HEK293T (cell line): ENCODE measurements around the gene LCORL.

ENCODE experiments used
- CTCF ChIA-PET: fragments of 350-600 bp; formaldehyde crosslinking; extraction: SDS; loops from one replicate; lab custom pipeline; 2021; ENCODE audit warnings: antibody characterized with exemption, inconsistent platforms; lab: Yijun Ruan, JAX
- POLR2A ChIA-PET: fragments of 350-600 bp; formaldehyde crosslinking; extraction: SDS; loops from one replicate; lab custom pipeline; 2020; ENCODE audit warnings: antibody characterized with exemption, inconsistent platforms; lab: Yijun Ruan, JAX
- DNase-seq: peaks from one replicate; pipeline ENCODE4 v3.0.0; 2012; ENCODE audit warnings: mixed read lengths; ENCODE audit errors: extremely low spot score
- ARNT ChIP-seq: fragments of 450-650 bp; IDR thresholded peaks from 2 replicates; pipeline ENCODE4 v1.6.1; 2017; ENCODE audit warnings: mild to moderate bottlenecking
- BHLHE40 ChIP-seq: fragments of 450-650 bp; IDR thresholded peaks from 2 replicates; pipeline ENCODE4 v1.6.1; 2016; ENCODE audit warnings: mild to moderate bottlenecking, moderate library complexity, borderline replicate concordance
- CTBP1 ChIP-seq: fragments of 450-650 bp; IDR thresholded peaks from 2 replicates; pipeline ENCODE4 v1.6.1; 2016; ENCODE audit warnings: borderline replicate concordance
- ELF4 ChIP-seq: fragments of 450-650 bp; IDR thresholded peaks from 2 replicates; pipeline ENCODE4 v1.6.1; 2017; ENCODE audit warnings: antibody characterized with exemption
- FOXA1 ChIP-seq: fragments of 450-650 bp; IDR thresholded peaks from 2 replicates; pipeline ENCODE4 v1.6.1; 2016; ENCODE audit warnings: mild to moderate bottlenecking
- FOXK2 ChIP-seq: fragments of 450-650 bp; IDR thresholded peaks from 2 replicates; pipeline ENCODE4 v1.6.1; 2016; ENCODE audit warnings: mild to moderate bottlenecking
- FOXM1 ChIP-seq: fragments of 450-650 bp; IDR thresholded peaks from 2 replicates; pipeline ENCODE4 v1.6.1; 2017; ENCODE audit warnings: mild to moderate bottlenecking, borderline replicate concordance
- HDGF ChIP-seq: fragments of 450-650 bp; IDR thresholded peaks from 2 replicates; pipeline ENCODE4 v1.6.1; 2017; ENCODE audit warnings: antibody characterized with exemption, borderline replicate concordance
- L3MBTL2 ChIP-seq: fragments of 450-650 bp; conservative IDR thresholded peaks from 2 replicates; pipeline ENCODE4 v1.6.1; 2016; ENCODE audit warnings: mild to moderate bottlenecking
- LEF1 ChIP-seq: fragments of 450-650 bp; IDR thresholded peaks from 2 replicates; pipeline ENCODE4 v1.6.1; 2017; ENCODE audit warnings: mild to moderate bottlenecking, borderline replicate concordance
- NFRKB ChIP-seq: fragments of 450-650 bp; IDR thresholded peaks from 2 replicates; pipeline ENCODE4 v1.6.1; 2016; ENCODE audit warnings: mild to moderate bottlenecking, moderate library complexity
- PKNOX1 ChIP-seq: fragments of 450-650 bp; IDR thresholded peaks from 2 replicates; pipeline ENCODE4 v1.6.1; 2016
- SP1 ChIP-seq: fragments of 450-650 bp; IDR thresholded peaks from 2 replicates; pipeline ENCODE4 v1.6.1; 2017
- SUZ12 ChIP-seq: fragments of 450-650 bp; IDR thresholded peaks from 2 replicates; pipeline ENCODE4 v1.6.1; 2016; ENCODE audit warnings: mild to moderate bottlenecking
- TARDBP ChIP-seq: fragments of 450-650 bp; IDR thresholded peaks from 2 replicates; pipeline ENCODE4 v1.6.1; 2016
- ZNF384 ChIP-seq: fragments of 450-650 bp; IDR thresholded peaks from 2 replicates; pipeline ENCODE4 v1.6.1; 2016

LCORL gene

GRCh38 chr4:17932041-17932440 lies 89.5 kb downstream of the LCORL start:
- CTCF ChIA-PET: no interaction called here
- POLR2A ChIA-PET: no interaction called here
- no peak for DNase-seq
- TF ChIP-seq SUZ12 (no peak), L3MBTL2 (no peak), HDGF (no peak), ZNF384 (no peak), SP1 (no peak), ELF4 (no peak), BHLHE40 (no peak), CTBP1 (no peak), ARNT (no peak), FOXM1 (no peak), LEF1 (no peak), FOXA1 (no peak), TARDBP (no peak), PKNOX1 (no peak)

- no peak for DNase-seq
- TF ChIP-seq ELF4 (no peak), SP1 (no peak), BHLHE40 (no peak), L3MBTL2 (no peak), NFRKB (no peak), FOXM1 (no peak), ARNT (no peak), SUZ12 (no peak), FOXK2 (no peak), LEF1 (no peak), TARDBP (no peak), ZNF384 (no peak), FOXA1 (no peak), HDGF (no peak)
- POLR2A ChIA-PET: no interaction called here
- CTCF ChIA-PET: no interaction called here
These were observed 91.3 kb downstream of the LCORL start for GRCh38 chr4:17930256-17930655.

GRCh38 chr4:17924189-17924588 lies 97.4 kb downstream of the LCORL start:
- ChIA-PET POLR2A (no interaction called here), CTCF (no interaction called here)
- TF ChIP-seq BHLHE40: no peak
- TF ChIP-seq LEF1: no peak
- TF ChIP-seq HDGF: no peak
- no peak for TF ChIP-seq SUZ12
- no peak for TF ChIP-seq FOXA1
- TF ChIP-seq FOXM1: no peak
- no peak for TF ChIP-seq L3MBTL2
- no peak for TF ChIP-seq CTBP1
- no peak for TF ChIP-seq SP1
- no peak for DNase-seq

- TF ChIP-seq FOXM1: no peak
- TF ChIP-seq ZNF384: no peak
- TF ChIP-seq TARDBP: no peak
- no peak for TF ChIP-seq PKNOX1
- TF ChIP-seq L3MBTL2: no peak
- no peak for TF ChIP-seq SP1
- TF ChIP-seq ELF4: no peak
- TF ChIP-seq HDGF: no peak
- no peak for TF ChIP-seq SUZ12
- ChIA-PET POLR2A (no interaction called here), CTCF (no interaction called here)
- no peak for DNase-seq
These were observed 100.1 kb downstream of the LCORL start for GRCh38 chr4:17921451-17921850.

GRCh38 chr4:17920681-17921080 lies 100.9 kb downstream of the LCORL start:
- ChIA-PET CTCF (no interaction called here), POLR2A (no interaction called here)
- no peak for TF ChIP-seq BHLHE40
- no peak for TF ChIP-seq PKNOX1
- TF ChIP-seq SUZ12: no peak
- TF ChIP-seq ZNF384: no peak
- TF ChIP-seq FOXA1: no peak
- TF ChIP-seq NFRKB: no peak
- no peak for TF ChIP-seq ELF4
- TF ChIP-seq LEF1: no peak
- no peak for TF ChIP-seq L3MBTL2
- no peak for TF ChIP-seq SP1
- TF ChIP-seq FOXM1: no peak
- DNase-seq: no peak

- no peak for DNase-seq
- POLR2A ChIA-PET: no interaction called here
- CTCF ChIA-PET: no interaction called here
- no peak for TF ChIP-seq FOXK2
- TF ChIP-seq FOXA1: no peak
- no peak for TF ChIP-seq SP1
- no peak for TF ChIP-seq PKNOX1
- TF ChIP-seq TARDBP: no peak
- no peak for TF ChIP-seq NFRKB
- no peak for TF ChIP-seq ELF4
- no peak for TF ChIP-seq HDGF
- no peak for TF ChIP-seq CTBP1
These were observed 106.1 kb downstream of the LCORL start for GRCh38 chr4:17915439-17915838.
